Calu3 (cell line): ENCODE measurements around the gene PDE6G. TPM values are rescaled to one million over a fixed set of nuclear protein-coding genes. Genes with fewer than 3 reads are reported as not detected.
"Not testable (repeated sequence)": the region's sequence is repeated elsewhere in the genome, so short reads cannot be mapped to it uniquely, and the experiment has no call there.

Source experiments
- BruUV-seq: library from RNA; stranded (reverse); fragments of 400-500 nt; replicated peaks from 2 replicates; lab custom pipeline; 2021; lab: Mats Ljungman, UMichigan
- CTCF ChIA-PET: fragments of 300-600 bp; sonication (Branson Sonifier 250); formaldehyde crosslinking; loops from one replicate; lab custom pipeline; 2022; ENCODE audit warnings: antibody characterized with exemption; lab: Charles Lee
- DNase-seq: peaks from one replicate; pipeline ENCODE4 v3.0.0; 2022
- H3K27ac Mint-ChIP-seq: one replicate; pipeline ENCODE4 v1.8.0; 2022; ENCODE audit warnings: mixed read lengths; ENCODE audit not compliant: unreplicated experiment
- H3K27me3 Mint-ChIP-seq: one replicate; pipeline ENCODE4 v1.8.0; 2022; ENCODE audit warnings: mixed read lengths; ENCODE audit not compliant: unreplicated experiment
- H3K36me3 Mint-ChIP-seq: one replicate; pipeline ENCODE4 v1.8.0; 2022; ENCODE audit warnings: mild to moderate bottlenecking, moderate library complexity, mixed read lengths; ENCODE audit not compliant: insufficient read depth, unreplicated experiment
- H3K4me1 Mint-ChIP-seq: one replicate; pipeline ENCODE4 v1.8.0; 2022; ENCODE audit warnings: mild to moderate bottlenecking, low read depth, mixed read lengths; ENCODE audit not compliant: unreplicated experiment
- H3K4me3 Mint-ChIP-seq: one replicate; pipeline ENCODE4 v1.8.0; 2022; ENCODE audit warnings: mild to moderate bottlenecking, low read depth, moderate library complexity, mixed read lengths; ENCODE audit not compliant: unreplicated experiment
- H3K9me3 Mint-ChIP-seq: one replicate; pipeline ENCODE4 v1.8.0; 2022; ENCODE audit warnings: low read depth, mixed read lengths; ENCODE audit not compliant: unreplicated experiment
- intact Hi-C: fragments of 100-400 bp; cut with micrococcal nuclease; formaldehyde crosslinking; loops from one replicate; pipeline ENCODE4 v1.10.0; 2022; ENCODE audit not compliant: unreplicated experiment
- total RNA-seq: library from RNA; stranded (reverse); gene quantifications from 2 replicates; pipeline ENCODE4 v1.2.3, GENCODE V29; 2022
- TF ChIP-seq, protein P1 (sequence below): fragments of 200-600 bp; IDR thresholded peaks from one replicate; pipeline ENCODE4 v1.8.0; 2022; ENCODE audit warnings: antibody characterized with exemption; ENCODE audit not compliant: unreplicated experiment

The PDE6G gene
- total RNA-seq, 1 experiment from 2014 or later, result not detected

DNA sequence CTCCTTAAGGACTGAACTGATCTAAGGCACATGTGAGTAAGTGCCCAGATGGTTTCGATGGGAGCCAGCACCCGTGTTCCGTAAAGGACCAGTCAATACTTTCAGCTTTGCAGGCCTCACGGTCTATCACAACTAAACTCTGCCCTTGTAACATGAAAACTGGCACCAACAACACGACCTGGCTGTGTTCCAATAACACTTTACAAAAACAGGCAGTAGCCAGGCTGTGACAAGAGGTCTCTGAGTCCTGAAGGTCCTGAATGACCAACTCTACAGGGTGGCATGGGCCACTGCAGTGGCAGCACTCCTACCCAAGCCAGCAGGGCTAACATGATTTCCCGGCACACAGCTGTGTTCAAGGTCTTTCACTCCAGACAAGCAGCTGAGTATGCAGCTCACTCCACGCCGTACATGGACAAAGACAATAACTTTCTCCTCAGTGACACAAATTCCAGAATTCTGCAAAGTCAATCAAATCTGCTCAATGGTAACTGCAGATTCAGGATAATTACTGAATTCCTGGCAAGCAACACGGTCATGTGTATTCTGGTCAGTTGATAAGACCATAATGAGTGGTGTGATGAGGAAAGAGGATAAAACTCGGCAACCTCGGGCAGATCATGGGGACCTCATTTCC, 34.7 kb downstream of the PDE6G start:
- H3K36me3 Mint-ChIP-seq, result peaks cover 75% of the 10 kb centered on the region
- intact Hi-C loops, result no loop called here
- BruUV-seq, result no TSS peak

DNA sequence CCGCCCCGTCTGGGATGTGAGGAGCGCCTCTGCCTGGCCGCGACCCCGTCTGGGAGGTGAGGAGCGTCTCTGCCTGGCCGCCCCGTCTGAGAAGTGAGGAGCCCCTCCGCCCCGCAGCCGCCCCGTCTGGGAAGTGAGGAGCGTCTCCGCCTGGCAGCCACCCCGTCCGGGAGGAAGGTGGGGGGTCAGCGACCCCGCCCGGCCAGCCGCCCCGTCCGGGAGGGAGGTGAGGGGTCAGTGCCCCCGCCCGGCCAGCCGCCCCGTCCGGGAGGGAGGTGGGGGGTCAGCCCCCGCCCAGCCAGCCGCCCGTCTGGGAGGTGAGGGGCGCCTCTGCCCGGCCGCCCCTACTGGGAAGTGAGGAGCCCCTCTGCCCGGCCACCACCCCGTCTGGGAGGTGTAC, 38.0 kb downstream of the PDE6G start:
- BruUV-seq, DNase-seq, intact Hi-C loops, H3K4me1 Mint-ChIP-seq, H3K4me3 Mint-ChIP-seq, H3K27me3 Mint-ChIP-seq, CTCF ChIA-PET, H3K27ac Mint-ChIP-seq, H3K9me3 Mint-ChIP-seq: not testable (repeated sequence)
- peaks cover 71% of the 10 kb centered on the region for H3K36me3 Mint-ChIP-seq

More for the DNA sequence above, 34.7 kb downstream of the PDE6G start:
- Mint-ChIP-seq H3K4me1 (no peaks in the 10 kb centered on the region), H3K27ac (no peak overlapping the region), H3K9me3 (no peaks in the 10 kb centered on the region), H3K4me3 (no peak overlapping the region), H3K27me3 (no peaks in the 10 kb centered on the region)
- no peak for DNase-seq
- TF ChIP-seq, protein P1, sequence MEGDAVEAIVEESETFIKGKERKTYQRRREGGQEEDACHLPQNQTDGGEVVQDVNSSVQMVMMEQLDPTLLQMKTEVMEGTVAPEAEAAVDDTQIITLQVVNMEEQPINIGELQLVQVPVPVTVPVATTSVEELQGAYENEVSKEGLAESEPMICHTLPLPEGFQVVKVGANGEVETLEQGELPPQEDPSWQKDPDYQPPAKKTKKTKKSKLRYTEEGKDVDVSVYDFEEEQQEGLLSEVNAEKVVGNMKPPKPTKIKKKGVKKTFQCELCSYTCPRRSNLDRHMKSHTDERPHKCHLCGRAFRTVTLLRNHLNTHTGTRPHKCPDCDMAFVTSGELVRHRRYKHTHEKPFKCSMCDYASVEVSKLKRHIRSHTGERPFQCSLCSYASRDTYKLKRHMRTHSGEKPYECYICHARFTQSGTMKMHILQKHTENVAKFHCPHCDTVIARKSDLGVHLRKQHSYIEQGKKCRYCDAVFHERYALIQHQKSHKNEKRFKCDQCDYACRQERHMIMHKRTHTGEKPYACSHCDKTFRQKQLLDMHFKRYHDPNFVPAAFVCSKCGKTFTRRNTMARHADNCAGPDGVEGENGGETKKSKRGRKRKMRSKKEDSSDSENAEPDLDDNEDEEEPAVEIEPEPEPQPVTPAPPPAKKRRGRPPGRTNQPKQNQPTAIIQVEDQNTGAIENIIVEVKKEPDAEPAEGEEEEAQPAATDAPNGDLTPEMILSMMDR, result no peak
- CTCF ChIA-PET, result no interaction called here

DNA sequence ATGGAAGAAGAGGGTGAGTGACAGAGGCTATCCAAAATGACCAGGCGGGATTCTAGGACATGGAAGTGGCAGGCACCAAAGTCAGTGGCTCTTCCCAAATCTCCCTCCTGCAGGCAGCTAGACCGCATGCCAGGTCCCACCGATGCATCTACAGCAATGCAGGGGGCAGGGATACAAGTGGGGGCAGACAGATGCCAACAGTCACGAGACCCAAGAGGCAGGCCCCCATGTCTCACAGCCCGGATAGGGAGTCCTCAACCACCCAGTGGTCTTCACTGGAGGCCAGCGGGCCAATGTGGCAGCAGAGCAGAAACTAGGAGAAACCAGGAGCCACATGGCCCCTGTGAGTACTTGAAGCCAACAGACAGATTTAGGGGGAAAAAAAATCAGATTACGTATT, 39.5 kb downstream of the PDE6G start:
- no peaks in the 10 kb centered on the region for H3K9me3 Mint-ChIP-seq
- H3K4me1 Mint-ChIP-seq, result no peaks in the 10 kb centered on the region
- intact Hi-C loops, result no loop called here
- peaks cover 71% of the 10 kb centered on the region for H3K36me3 Mint-ChIP-seq
- TF ChIP-seq, protein P1, result no peak
- no peaks in the 10 kb centered on the region for H3K27me3 Mint-ChIP-seq
- CTCF ChIA-PET, result no interaction called here
- BruUV-seq, result no TSS peak
- H3K4me3 Mint-ChIP-seq, result no peak overlapping the region
- no peak for DNase-seq
- H3K27ac Mint-ChIP-seq, result no peak overlapping the region

DNA sequence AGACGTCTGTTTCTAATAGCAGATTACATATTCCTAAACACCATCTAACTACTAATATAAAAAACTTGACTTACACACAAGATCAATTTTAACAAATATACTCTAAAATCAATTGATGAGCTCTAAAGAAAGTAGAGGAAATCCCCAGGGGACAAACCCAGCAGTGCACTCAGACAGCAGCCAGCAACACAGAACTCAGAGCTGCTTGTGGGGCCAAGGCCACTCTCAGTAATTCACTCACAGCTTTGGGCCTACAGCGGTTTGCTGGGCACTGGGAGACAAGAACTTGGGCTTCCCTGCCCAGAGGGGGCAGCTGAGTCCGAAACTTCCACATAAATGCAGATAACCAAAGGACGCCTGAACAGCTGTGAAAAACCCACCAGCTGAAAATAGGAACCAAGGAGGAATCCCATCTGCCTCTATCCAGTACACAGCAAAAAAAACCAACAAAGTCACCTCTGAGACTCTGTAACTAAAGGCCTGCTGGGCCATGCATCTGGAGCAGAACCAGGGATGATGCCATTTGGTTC, 40.9 kb downstream of the PDE6G start:
- Mint-ChIP-seq H3K4me3 (no peak overlapping the region), H3K27me3 (no peaks in the 10 kb centered on the region), H3K27ac (no peak overlapping the region), H3K9me3 (no peaks in the 10 kb centered on the region), H3K4me1 (no peaks in the 10 kb centered on the region), H3K36me3 (peaks cover 67% of the 10 kb centered on the region)
- intact Hi-C loops, result no loop called here
- TF ChIP-seq, protein P1, result no peak
- DNase-seq, result no peak
- CTCF ChIA-PET, result no interaction called here
- BruUV-seq, result no TSS peak
